GM12878 (cell line): ENCODE measurements around the gene THOC1. TPM values are rescaled to one million over a fixed set of nuclear protein-coding genes. Genes with fewer than 3 reads are reported as not detected.

ENCODE experiments used
- ATAC-seq: fragments of 200-7000 bp; cut with Tn5 transposase; 3 replicates; pipeline ENCODE4 v1.9.1; 2020; ENCODE audit warnings: mild to moderate bottlenecking, moderate library complexity
- BruUV-seq: library from RNA; stranded (reverse); fragments of 400-500 nt; replicated peaks from 2 replicates; lab custom pipeline; 2021; lab: Mats Ljungman, UMichigan
- CTCF ChIA-PET: fragments of 300-600 bp; sonication (Branson Sonifier 250); formaldehyde crosslinking; extraction: SDS; loops from one replicate; lab custom pipeline; 2021; ENCODE audit warnings: inconsistent platforms; lab: Yijun Ruan, JAX
- POLR2A ChIA-PET: fragments of 350-600 bp; formaldehyde crosslinking; extraction: SDS; loops from one replicate; lab custom pipeline; 2021; ENCODE audit warnings: inconsistent platforms; lab: Charles Lee
- RAD21 ChIA-PET: fragments of 300-600 bp; sonication (Branson Sonifier 250); formaldehyde crosslinking; loops from one replicate; lab custom pipeline; 2023; ENCODE audit warnings: antibody characterized with exemption; ENCODE audit not compliant: unreplicated experiment; lab: Charles Lee
- SMC1A ChIA-PET: fragments of 300-600 bp; sonication (Branson Sonifier 250); formaldehyde crosslinking; loops from one replicate; lab custom pipeline; 2023; ENCODE audit not compliant: unreplicated experiment, uncharacterized antibody; lab: Charles Lee
- DNase-seq: peaks from one replicate; pipeline ENCODE4 v3.0.0-alpha.2; 2011; ENCODE audit warnings: low read depth, low spot score
- FAIRE-seq: peaks from 3 replicates; lab custom pipeline; 2011; peaks lifted over from hg19 to GRCh38; lab: Jason Lieb, UNC
- H2AFZ ChIP-seq: 2 replicates; pipeline ENCODE4 v1.6.0; 2011; ENCODE audit warnings: low read depth, low read length, control low read depth; ENCODE audit not compliant: control insufficient read depth
- H3K27ac ChIP-seq: 2 replicates; pipeline ENCODE4 v1.5.1; 2011; ENCODE audit warnings: control low read depth; ENCODE audit not compliant: control insufficient read depth, insufficient read depth
- H3K27me3 ChIP-seq, 2 experiments: replicated peaks in 1 of 2; 2 replicates each; pipeline versions ENCODE4 v1.6.0 to v1.6.1; 2011; ENCODE audit warnings: low read length in 1 of 2; ENCODE audit not compliant: control insufficient read depth in 2 of 2, insufficient read depth in 2 of 2
- H3K36me3 ChIP-seq, 2 experiments: 2 replicates each; pipeline ENCODE4 v1.5.1; 2011; ENCODE audit warnings: low read length in 1 of 2; ENCODE audit not compliant: control insufficient read depth in 2 of 2, insufficient read depth in 2 of 2
- H3K4me1 ChIP-seq: 2 replicates; pipeline ENCODE4 v1.6.1; 2011; ENCODE audit warnings: mild to moderate bottlenecking, low read length, moderate library complexity, mixed read lengths; ENCODE audit not compliant: control insufficient read depth, insufficient read depth
- H3K4me2 ChIP-seq: 2 replicates; pipeline ENCODE4 v1.6.0; 2011; ENCODE audit warnings: control low read depth; ENCODE audit not compliant: control insufficient read depth, insufficient read depth
- H3K4me3 ChIP-seq: fragments of 200-600 bp; sonication (generic); 2 replicates; pipeline ENCODE4 v1.5.1; 2016
- H3K79me2 ChIP-seq: 2 replicates; pipeline ENCODE4 v1.6.0; 2011; ENCODE audit warnings: low read length; ENCODE audit not compliant: control insufficient read depth, insufficient read depth
- H3K9ac ChIP-seq: 2 replicates; pipeline ENCODE4 v1.8.0; 2011; ENCODE audit warnings: low read length, control low read depth, mixed read lengths; ENCODE audit not compliant: control insufficient read depth, insufficient read depth
- H3K9me3 ChIP-seq: replicated peaks from 3 replicates; pipeline ENCODE4 v1.5.1; 2011; ENCODE audit warnings: mild to moderate bottlenecking, low read length; ENCODE audit not compliant: control insufficient read depth, insufficient read depth
- H4K20me1 ChIP-seq: 2 replicates; pipeline ENCODE4 v1.6.0; 2011; ENCODE audit not compliant: control insufficient read depth, insufficient read depth
- BACH1 ChIP-seq: fragments of 450-650 bp; IDR thresholded peaks from 2 replicates; pipeline ENCODE4 v1.6.1; 2017; ENCODE audit warnings: mild to moderate bottlenecking, borderline replicate concordance
- BCL3 ChIP-seq: IDR thresholded peaks from 2 replicates; pipeline ENCODE4 v1.6.1; 2011; ENCODE audit warnings: borderline replicate concordance, low read depth, mild to moderate bottlenecking, moderate library complexity, low read length; ENCODE audit not compliant: insufficient read depth, poor library complexity, severe bottlenecking
- EP300 ChIP-seq, 2 experiments: fragments of 150-350 bp in 1 of 2; IDR thresholded peaks; 2 replicates each; pipeline ENCODE4 v1.6.1; 2011 to 2012; ENCODE audit warnings: low read depth in 2 of 2, low read length in 2 of 2, borderline replicate concordance in 1 of 2, improper control_type of control experiment in 1 of 2, inconsistent platforms in 1 of 2; ENCODE audit not compliant: control insufficient read depth in 1 of 2
- EZH2 ChIP-seq: IDR thresholded peaks from 2 replicates; pipeline ENCODE4 v1.6.1; 2012; ENCODE audit warnings: low read depth, mild to moderate bottlenecking, control low read depth, inconsistent platforms, low read length, borderline replicate concordance; ENCODE audit not compliant: control insufficient read depth
- IKZF1 ChIP-seq: fragments of 450-650 bp; conservative IDR thresholded peaks from 2 replicates; pipeline ENCODE4 v1.6.1; 2017; ENCODE audit warnings: antibody characterized with exemption, mild to moderate bottlenecking
- MEF2A ChIP-seq: IDR thresholded peaks from 2 replicates; pipeline ENCODE4 v1.6.1; 2011; ENCODE audit warnings: low read depth, mild to moderate bottlenecking, low read length, moderate library complexity; ENCODE audit not compliant: insufficient read depth
- MEF2B ChIP-seq: fragments of 450-650 bp; IDR thresholded peaks from 2 replicates; pipeline ENCODE4 v1.6.1; 2018; ENCODE audit warnings: mild to moderate bottlenecking, moderate library complexity; ENCODE audit not compliant: partially characterized antibody, poor library complexity, severe bottlenecking
- NFXL1 ChIP-seq: fragments of 450-650 bp; IDR thresholded peaks from 2 replicates; pipeline ENCODE4 v1.6.1; 2017; ENCODE audit warnings: antibody characterized with exemption, mild to moderate bottlenecking, borderline replicate concordance
- PAX8 ChIP-seq: fragments of 450-650 bp; IDR thresholded peaks from 2 replicates; pipeline ENCODE4 v1.6.1; 2017; ENCODE audit warnings: mild to moderate bottlenecking, moderate library complexity
- RAD51 ChIP-seq: fragments of 450-650 bp; IDR thresholded peaks from 2 replicates; pipeline ENCODE4 v1.6.1; 2016; ENCODE audit warnings: moderate library complexity, mild to moderate bottlenecking, inconsistent platforms
- RUNX3 ChIP-seq: IDR thresholded peaks from 2 replicates; pipeline ENCODE4 v1.6.1; 2012; ENCODE audit warnings: low read length, inconsistent platforms
- SP1 ChIP-seq: IDR thresholded peaks from one replicate; pipeline ENCODE4 v1.6.1; 2011; ENCODE audit warnings: low read depth, low read length
- USF2 ChIP-seq: IDR thresholded peaks from 2 replicates; pipeline ENCODE4 v1.6.1; 2011; ENCODE audit warnings: low read depth, low read length, improper control_type of control experiment, borderline replicate concordance
- ZNF274 ChIP-seq: IDR thresholded peaks from one replicate; pipeline ENCODE4 v1.8.0; 2011; ENCODE audit not compliant: insufficient read length, insufficient read depth
- WGBS: methylation state at CpG from one replicate; pipeline ENCODE4 v1.1.6; 2016; ENCODE audit warnings: low lambda C conversion rate; ENCODE audit not compliant: insufficient replicate concordance, insufficient coverage; ENCODE audit errors: missing lambda C conversion rate; 5-methylcytosine and 5-hydroxymethylcytosine counted together
- in situ Hi-C: fragments of 300-500 bp; cut with MboI; formaldehyde crosslinking; loops from 9 replicates; pipeline ENCODE4 v1.14.3; 2018; ENCODE audit warnings: mixed read lengths
- intact Hi-C: fragments of 100-400 bp; cut with micrococcal nuclease; formaldehyde crosslinking; loops from one replicate; pipeline ENCODE4 v1.14.2; 2022; ENCODE audit not compliant: unreplicated experiment
- polyA plus RNA-seq, 11 experiments: library from polyadenylated mRNA; depleted of rRNA in 4 of 11; unstranded in 6 of 11; stranded (reverse) in 5 of 11; fragments of >200 nt; fragmentation: Nextera tagmentation in 4 of 11; fragmentation: Illumina TruSeq in 1 of 11; extraction: Ambion mirVana in 4 of 11; extraction: Trizol in 1 of 11; gene quantifications; 1 replicate in 1 of 11; 2 replicates in 10 of 11; pipeline versions ENCODE4 v1.2.1 to v1.2.3, GENCODE V29; 2011 to 2016; ENCODE audit warnings: inconsistent platforms in 2 of 11, missing spikeins in 2 of 11, low read depth in 1 of 11
- total RNA-seq, 4 experiments: library from RNA; depleted of rRNA in 3 of 4; stranded (reverse); fragments of >200 nt in 3 of 4; fragmentation: Illumina TruSeq in 1 of 4; extraction: Trizol in 1 of 4; gene quantifications; 2 replicates each; pipeline versions ENCODE4 v1.2.1 to v1.2.3, GENCODE V29; 2013 to 2021

Gene THOC1
- total and polyA plus RNA-seq, 10 of the 15 experiments (the other 5 are each of a cell fraction or from before 2014, with no cell fraction given): 32.8 to 99.8 (median 49.0) TPM

- H3K4me1 ChIP-seq: no peaks in the 10 kb centered on the region
- peaks cover 7 to 30% of the 10 kb centered on the region in 2 experiments for H3K36me3 ChIP-seq
- no peaks in the 10 kb centered on the region for H4K20me1 ChIP-seq
- H3K9me3 ChIP-seq: peaks cover 2% of the 10 kb centered on the region; the same call in 2 of the 3 replicates
- DNase-seq: no peak
- 50% methylated on average over 1 of the region's 1 CpG for WGBS
- H2AFZ ChIP-seq: no peak overlapping the region
- CTCF ChIA-PET: interaction anchor here (0.6 to 1.2 kb wide), 4 partner anchors 16 to 36 kb away, joined by 3 read pairs; no protein-coding TSS in a partner anchor
- H3K9ac ChIP-seq: no peak overlapping the region
- TF ChIP-seq EZH2 (no peak), BACH1 (no peak), MEF2A (no peak), SP1 (no peak), EP300 (IDR thresholded peaks at IDR 0.05; ENCODE audit: borderline replicate concordance in 1 of 2, control insufficient read depth in 1 of 2, low read depth in 2 of 2, low read length in 2 of 2) (no peak), RAD51 (no peak), BCL3 (no peak), NFXL1 (no peak), PAX8 (no peak), RUNX3 (no peak), MEF2B (no peak), ZNF274 (no peak), IKZF1 (no peak), USF2 (no peak)
- no peak; the same call in 2 of the 3 replicates for ATAC-seq
- H3K79me2 ChIP-seq: no peaks in the 10 kb centered on the region
- no TSS peak for BruUV-seq
- intact Hi-C loops: no loop called here
- no peak overlapping the region for H3K27ac ChIP-seq
- H3K4me2 ChIP-seq: no peak overlapping the region
- POLR2A ChIA-PET: no interaction called here
- H3K27me3 ChIP-seq: no peaks in the 10 kb centered on the region
- no peak overlapping the region for H3K4me3 ChIP-seq
- SMC1A ChIA-PET: interaction anchor here (0.8 to 1.1 kb wide), 3 partner anchors 12 to 18 kb away, joined by 3 read pairs; no protein-coding TSS in a partner anchor
- RAD21 ChIA-PET: no interaction called here
- no peak for FAIRE-seq
- in situ Hi-C loops: no loop called here
These were observed 55.1 kb downstream of the THOC1 start for GRCh38 chr18:212780-213179.
